ENCODE measurements around the gene GPR183.

The GPR183 gene

GRCh38 chr13:99327126-99327525 lies 19.9 kb upstream of the GPR183 start:
- DNase-seq, result no peak
- no peak overlapping the region for H3K4ac ChIP-seq (ENCODE audit: low read depth, low read length)
- no peak overlapping the region for H2BK120ac ChIP-seq (ENCODE audit: insufficient read depth, low read length, poor library complexity)
- no peaks in the 10 kb centered on the region for H3K27me3 ChIP-seq (ENCODE audit: insufficient read depth, low read length)
- no peak overlapping the region for H2AK5ac ChIP-seq (ENCODE audit: low read length)
- H3K4me1 ChIP-seq (ENCODE audit: control insufficient read depth in 1 of 2, insufficient read depth in 2 of 2, low read length in 2 of 2), result no peaks in the 10 kb centered on the region
- no peaks in the 10 kb centered on the region for H3K79me2 ChIP-seq (ENCODE audit: control insufficient read depth, insufficient read depth, low read length, poor library complexity)
- H3K4me3 ChIP-seq (ENCODE audit: low read depth, low read length), result no peak overlapping the region
- H2AFZ ChIP-seq (ENCODE audit: insufficient read depth, low read length, poor library complexity), result no peak overlapping the region
- H3K27ac ChIP-seq (ENCODE audit: low read depth, low read length), result no peak overlapping the region
- H3K14ac ChIP-seq (ENCODE audit: low read length), result no peak overlapping the region
- WGBS (ENCODE audit: extremely low coverage, insufficient coverage, insufficient read length), result no CpG with 5 or more reads among the region's 2 CpGs
- no peak overlapping the region for H4K8ac ChIP-seq (ENCODE audit: low read depth, low read length)
- no peaks in the 10 kb centered on the region for H3K9me3 ChIP-seq (ENCODE audit: insufficient read depth, low read depth, low read length)
- H3K36me3 ChIP-seq (ENCODE audit: control insufficient read depth in 1 of 2, insufficient read depth in 2 of 2, low read length in 2 of 2), result peaks cover 4 to 6% of the 10 kb centered on the region in 2 experiments
- H3K4me2 ChIP-seq (ENCODE audit: low read length), result no peak overlapping the region
- H2BK5ac ChIP-seq (ENCODE audit: low read depth, low read length, poor library complexity), result no peak overlapping the region
- no peak overlapping the region for H4K12ac ChIP-seq (ENCODE audit: low read depth, low read length)
- no peak overlapping the region for H4K91ac ChIP-seq (ENCODE audit: low read depth, low read length)
- no peaks in the 10 kb centered on the region for H3K79me1 ChIP-seq (ENCODE audit: low read length)
- no peak overlapping the region for H3K23ac ChIP-seq (ENCODE audit: low read length)
- no peak overlapping the region for H2BK12ac ChIP-seq (ENCODE audit: low read length)
- H3K9ac ChIP-seq (ENCODE audit: low read length), result no peak overlapping the region
- no peak overlapping the region for H3K18ac ChIP-seq (ENCODE audit: low read length)

- Histone ChIP-seq H3K27ac (ENCODE audit: low read depth, low read length) (no peak overlapping the region), H4K91ac (ENCODE audit: low read depth, low read length) (no peak overlapping the region), H3K14ac (ENCODE audit: low read length) (no peak overlapping the region), H3K9ac (ENCODE audit: low read length) (no peak overlapping the region), H3K9me3 (ENCODE audit: insufficient read depth, low read depth, low read length) (no peaks in the 10 kb centered on the region), H2AK5ac (ENCODE audit: low read length) (no peak overlapping the region), H3K27me3 (ENCODE audit: insufficient read depth, low read length) (no peaks in the 10 kb centered on the region), H3K4me3 (ENCODE audit: low read depth, low read length) (no peak overlapping the region), H2BK12ac (ENCODE audit: low read length) (no peak overlapping the region), H3K18ac (ENCODE audit: low read length) (no peak overlapping the region), H2BK5ac (ENCODE audit: low read depth, low read length, poor library complexity) (no peak overlapping the region), H3K79me1 (ENCODE audit: low read length) (no peaks in the 10 kb centered on the region), H4K12ac (ENCODE audit: low read depth, low read length) (no peak overlapping the region), H3K79me2 (ENCODE audit: control insufficient read depth, insufficient read depth, low read length, poor library complexity) (no peaks in the 10 kb centered on the region), H3K4me1 (ENCODE audit: control insufficient read depth in 1 of 2, insufficient read depth in 2 of 2, low read length in 2 of 2) (no peaks in the 10 kb centered on the region), H2AFZ (ENCODE audit: insufficient read depth, low read length, poor library complexity) (no peak overlapping the region), H4K8ac (ENCODE audit: low read depth, low read length) (no peak overlapping the region), H3K23ac (ENCODE audit: low read length) (no peak overlapping the region), H3K4me2 (ENCODE audit: low read length) (no peak overlapping the region), H3K4ac (ENCODE audit: low read depth, low read length) (no peak overlapping the region), H3K36me3 (ENCODE audit: control insufficient read depth in 1 of 2, insufficient read depth in 2 of 2, low read length in 2 of 2) (peaks cover 4 to 6% of the 10 kb centered on the region in 2 experiments), H2BK120ac (ENCODE audit: insufficient read depth, low read length, poor library complexity) (no peak overlapping the region)
- DNase-seq, result no peak
These were observed 18.8 kb upstream of the GPR183 start for GRCh38 chr13:99326012-99326411.

- Histone ChIP-seq H3K14ac (ENCODE audit: low read length) (no peak overlapping the region), H3K18ac (ENCODE audit: low read length) (no peak overlapping the region), H2AK5ac (ENCODE audit: low read length) (no peak overlapping the region), H3K23ac (ENCODE audit: low read length) (no peak overlapping the region), H4K8ac (ENCODE audit: low read depth, low read length) (no peak overlapping the region), H3K4me3 (ENCODE audit: low read depth, low read length) (no peak overlapping the region), H3K79me2 (ENCODE audit: control insufficient read depth, insufficient read depth, low read length, poor library complexity) (no peaks in the 10 kb centered on the region), H3K27ac (ENCODE audit: low read depth, low read length) (no peak overlapping the region), H3K4ac (ENCODE audit: low read depth, low read length) (no peak overlapping the region), H3K9me3 (ENCODE audit: insufficient read depth, low read depth, low read length) (no peaks in the 10 kb centered on the region), H4K12ac (ENCODE audit: low read depth, low read length) (no peak overlapping the region), H2BK12ac (ENCODE audit: low read length) (no peak overlapping the region), H3K36me3 (ENCODE audit: control insufficient read depth in 1 of 2, insufficient read depth in 2 of 2, low read length in 2 of 2) (peaks cover 6 to 8% of the 10 kb centered on the region in 2 experiments), H3K27me3 (ENCODE audit: insufficient read depth, low read length) (no peaks in the 10 kb centered on the region), H3K4me2 (ENCODE audit: low read length) (no peak overlapping the region), H4K91ac (ENCODE audit: low read depth, low read length) (no peak overlapping the region), H2AFZ (ENCODE audit: insufficient read depth, low read length, poor library complexity) (no peak overlapping the region), H3K4me1 (ENCODE audit: control insufficient read depth in 1 of 2, insufficient read depth in 2 of 2, low read length in 2 of 2) (no peaks in the 10 kb centered on the region), H3K79me1 (ENCODE audit: low read length) (no peaks in the 10 kb centered on the region), H3K9ac (ENCODE audit: low read length) (no peak overlapping the region), H2BK120ac (ENCODE audit: insufficient read depth, low read length, poor library complexity) (no peak overlapping the region), H2BK5ac (ENCODE audit: low read depth, low read length, poor library complexity) (no peak overlapping the region)
- WGBS (ENCODE audit: extremely low coverage, insufficient coverage, insufficient read length), result no CpG with 5 or more reads among the region's 3 CpGs
- no peak for DNase-seq
These were observed 16.3 kb upstream of the GPR183 start for GRCh38 chr13:99323488-99323887.

- WGBS (ENCODE audit: extremely low coverage, insufficient coverage, insufficient read length), result no CpG with 5 or more reads among the region's 10 CpGs
These were observed 15.3 kb upstream of the GPR183 start for GRCh38 chr13:99322297-99323103.

More at GRCh38 chr13:99322297-99323103, 15.3 kb upstream of the GPR183 start:
- H3K4me2 ChIP-seq (ENCODE audit: low read length), result no peak overlapping the region
- H3K14ac ChIP-seq (ENCODE audit: low read length), result no peak overlapping the region
- no peak overlapping the region for H4K12ac ChIP-seq (ENCODE audit: low read depth, low read length)
- H2BK120ac ChIP-seq (ENCODE audit: insufficient read depth, low read length, poor library complexity), result no peak overlapping the region
- no peaks in the 10 kb centered on the region for H3K27me3 ChIP-seq (ENCODE audit: insufficient read depth, low read length)
- H2BK5ac ChIP-seq (ENCODE audit: low read depth, low read length, poor library complexity), result no peak overlapping the region
- H2AK5ac ChIP-seq (ENCODE audit: low read length), result no peak overlapping the region
- H4K8ac ChIP-seq (ENCODE audit: low read depth, low read length), result no peak overlapping the region
- peaks cover 8% of the 10 kb centered on the region in 2 experiments for H3K36me3 ChIP-seq (ENCODE audit: control insufficient read depth in 1 of 2, insufficient read depth in 2 of 2, low read length in 2 of 2)
- no peak overlapping the region for H3K9ac ChIP-seq (ENCODE audit: low read length)
- H3K79me1 ChIP-seq (ENCODE audit: low read length), result no peaks in the 10 kb centered on the region
- no peak overlapping the region for H2AFZ ChIP-seq (ENCODE audit: insufficient read depth, low read length, poor library complexity)
- no peak overlapping the region for H3K23ac ChIP-seq (ENCODE audit: low read length)
- H4K91ac ChIP-seq (ENCODE audit: low read depth, low read length), result no peak overlapping the region
- no peak overlapping the region for H3K27ac ChIP-seq (ENCODE audit: low read depth, low read length)
- no peaks in the 10 kb centered on the region for H3K79me2 ChIP-seq (ENCODE audit: control insufficient read depth, insufficient read depth, low read length, poor library complexity)
- H3K4me3 ChIP-seq (ENCODE audit: low read depth, low read length), result no peak overlapping the region
- H3K18ac ChIP-seq (ENCODE audit: low read length), result no peak overlapping the region
- DNase-seq, result peak in 1 of 2 donors; percentile 26
- no peak overlapping the region for H3K4ac ChIP-seq (ENCODE audit: low read depth, low read length)
- H2BK12ac ChIP-seq (ENCODE audit: low read length), result no peak overlapping the region
- no peaks in the 10 kb centered on the region for H3K4me1 ChIP-seq (ENCODE audit: control insufficient read depth in 1 of 2, insufficient read depth in 2 of 2, low read length in 2 of 2)
- H3K9me3 ChIP-seq (ENCODE audit: insufficient read depth, low read depth, low read length), result no peaks in the 10 kb centered on the region

Data from trophoblast cell (in vitro differentiated cells and primary cell).